ENCODE results near the gene NFATC1. TPM values are rescaled to one million over a fixed set of nuclear protein-coding genes. Genes with fewer than 3 reads are reported as not detected.
A peak's percentile ranks its signal among the peaks of the same experiment; 100 is the strongest.

The NFATC1 gene
- total RNA-seq, 2 donors from 2014 or later = 19.0 to 20.2 TPM

- TF ChIP-seq CTCF (IDR thresholded peaks at IDR 0.05) = no peak
- Histone ChIP-seq H3K27me3 (no peaks in the 10 kb centered on the region), H3K36me3 (peaks cover 21% of the 10 kb centered on the region), H3K4me3 (no peak overlapping the region), H3K9me3 (no peaks in the 10 kb centered on the region), H3K27ac (no peak overlapping the region), H3K4me1 (peaks cover 0 to 9% of the 10 kb centered on the region in 2 donors)
- DNase-seq (ENCODE audit: low spot score) = no peak
Measured at GRCh38 chr18:79422783-79423165, 27.0 kb downstream of the NFATC1 start.

GRCh38 chr18:79423211-79424007 is 27.7 kb downstream of the NFATC1 start:
- Histone ChIP-seq H3K9me3 (no peaks in the 10 kb centered on the region), H3K4me1 (peaks cover 0 to 9% of the 10 kb centered on the region in 2 donors), H3K36me3 (peaks cover 21% of the 10 kb centered on the region), H3K4me3 (no peak overlapping the region), H3K27ac (no peak overlapping the region), H3K27me3 (no peaks in the 10 kb centered on the region)
- no peak for DNase-seq (ENCODE audit: low spot score)
- no peak for TF ChIP-seq CTCF (IDR thresholded peaks at IDR 0.05)

- no peaks in the 10 kb centered on the region for H3K9me3 ChIP-seq
- H3K27ac ChIP-seq = no peak overlapping the region
- no peaks in the 10 kb centered on the region for H3K27me3 ChIP-seq
- no peak overlapping the region for H3K4me3 ChIP-seq
- peaks cover 0 to 9% of the 10 kb centered on the region in 2 donors for H3K4me1 ChIP-seq
- peak; percentile 89 for DNase-seq (ENCODE audit: low spot score)
- no peak for TF ChIP-seq CTCF (IDR thresholded peaks at IDR 0.05)
- peaks cover 21% of the 10 kb centered on the region for H3K36me3 ChIP-seq
Measured at GRCh38 chr18:79424008-79424565, 28.4 kb downstream of the NFATC1 start.

- H3K4me1 ChIP-seq = peaks cover 0 to 9% of the 10 kb centered on the region in 2 donors
- no peak overlapping the region for H3K4me3 ChIP-seq
- no peaks in the 10 kb centered on the region for H3K27me3 ChIP-seq
- no peak overlapping the region for H3K27ac ChIP-seq
- H3K36me3 ChIP-seq = peaks cover 21% of the 10 kb centered on the region
- DNase-seq (ENCODE audit: low spot score) = no peak
- TF ChIP-seq CTCF (IDR thresholded peaks at IDR 0.05) = no peak
- no peaks in the 10 kb centered on the region for H3K9me3 ChIP-seq
Measured at GRCh38 chr18:79424880-79425568, 29.3 kb downstream of the NFATC1 start.

- DNase-seq (ENCODE audit: low spot score) = no peak
- H3K4me3 ChIP-seq = no peak overlapping the region
- H3K9me3 ChIP-seq = no peaks in the 10 kb centered on the region
- peaks cover 0 to 9% of the 10 kb centered on the region in 2 donors for H3K4me1 ChIP-seq
- no peak for TF ChIP-seq CTCF (IDR thresholded peaks at IDR 0.05)
- peaks cover 18% of the 10 kb centered on the region for H3K36me3 ChIP-seq
- H3K27me3 ChIP-seq = no peaks in the 10 kb centered on the region
- H3K27ac ChIP-seq = no peak overlapping the region
Measured at GRCh38 chr18:79425569-79425886, 29.8 kb downstream of the NFATC1 start.
